ENCODE measurements around the gene TULP1. TPM values are rescaled to one million over a fixed set of nuclear protein-coding genes. Genes with fewer than 3 reads are reported as not detected.
"Not testable (repeated sequence)": the region's sequence is repeated elsewhere in the genome, so short reads cannot be mapped to it uniquely, and the experiment has no call there.

Gene TULP1
- 1 to 10 TPM in 8 of 12 donors, under 1 TPM in 2, not detected in 2; 0.66 to 5.8 (median 1.4) TPM for polyA plus RNA-seq (ENCODE audit: insufficient read length in 12 of 12)
- long read RNA-seq, donor 1 = 0 reads
- long read RNA-seq, donor 2 = 0 reads
- long read RNA-seq, donor 3 = 0 reads
- long read RNA-seq, donor 4 = 0 reads
- long read RNA-seq, donor 5 = 0 reads
- long read RNA-seq, donor 6 = 0 reads
- long read RNA-seq, donor 7 = 0 reads
- long read RNA-seq, donor 8 = 0 reads
- long read RNA-seq, donor 9 = 0 reads
- long read RNA-seq, donor 10 = 0 reads
- long read RNA-seq, donor 11 = 0 reads

- DNase-seq = no peak
Measured at GRCh38 chr6:35512740-35513139, at the start of gene TULP1. Gene TULP1, minus strand, starts transcription at chr6:35512896. Its CDS starts 38 bp downstream, at chr6:35512858.

- DNase-seq = no peak
Measured at GRCh38 chr6:35562060-35562459, 49.4 kb upstream of the TULP1 start.

- DNase-seq = no peak
Measured at GRCh38 chr6:35561113-35561512, 48.4 kb upstream of the TULP1 start.

GRCh38 chr6:35558571-35558970 is 45.9 kb upstream of the TULP1 start:
- DNase-seq = no peak

- DNase-seq = no peak
Measured at GRCh38 chr6:35557239-35557638, 44.5 kb upstream of the TULP1 start.

GRCh38 chr6:35554811-35555210 is 42.1 kb upstream of the TULP1 start:
- DNase-seq = no peak

GRCh38 chr6:35553315-35553714 is 40.6 kb upstream of the TULP1 start:
- no peak for DNase-seq

GRCh38 chr6:35552285-35552917 is 39.7 kb upstream of the TULP1 start:
- DNase-seq = no peak

GRCh38 chr6:35550437-35550836 is 37.7 kb upstream of the TULP1 start:
- DNase-seq = no peak

GRCh38 chr6:35547676-35548075 is 35.0 kb upstream of the TULP1 start:
- DNase-seq = no peak

GRCh38 chr6:35544769-35545361 is 32.2 kb upstream of the TULP1 start:
- no peak for DNase-seq

GRCh38 chr6:35543459-35544193 is 30.9 kb upstream of the TULP1 start:
- DNase-seq = no peak

GRCh38 chr6:35541836-35542235 is 29.1 kb upstream of the TULP1 start:
- DNase-seq = peak; percentile 19

- DNase-seq = no peak
Measured at GRCh38 chr6:35539223-35539622, 26.5 kb upstream of the TULP1 start.

GRCh38 chr6:35535847-35536246 is 23.2 kb upstream of the TULP1 start:
- DNase-seq = not testable (repeated sequence)

GRCh38 chr6:35534407-35535170 is 21.9 kb upstream of the TULP1 start:
- DNase-seq = peak; percentile 48

- DNase-seq = no peak
Measured at GRCh38 chr6:35533981-35534380, 21.3 kb upstream of the TULP1 start.

- DNase-seq = no peak
Measured at GRCh38 chr6:35532126-35532525, 19.4 kb upstream of the TULP1 start.

- DNase-seq = no peak
Measured at GRCh38 chr6:35524380-35525020, 11.8 kb upstream of the TULP1 start.

- DNase-seq = peak; percentile 71
Measured at GRCh38 chr6:35522660-35523658, 10.3 kb upstream of the TULP1 start.

Data from muscle of arm (tissue), 14 donors.